GM12873 (cell line): ENCODE results near the gene WTAP.

Source experiments
- CTCF ChIP-seq: IDR thresholded peaks from 2 replicates; pipeline ENCODE4 v1.5.1; 2012; ENCODE audit warnings: low read depth, mild to moderate bottlenecking, moderate library complexity, low read length, control low read depth; ENCODE audit not compliant: insufficient read depth; ENCODE audit errors: missing control alignments

WTAP gene

GRCh38 chr6:159682295-159682694, 45.0 kb upstream of the WTAP start:
- no peak for TF ChIP-seq CTCF

- TF ChIP-seq CTCF = no peak
These were observed 44.5 kb upstream of the WTAP start for GRCh38 chr6:159682810-159683209.

GRCh38 chr6:159684013-159684304, 43.3 kb upstream of the WTAP start:
- TF ChIP-seq CTCF = no peak

GRCh38 chr6:159686040-159686439, 41.3 kb upstream of the WTAP start:
- no peak for TF ChIP-seq CTCF

- no peak for TF ChIP-seq CTCF
These were observed 40.6 kb upstream of the WTAP start for GRCh38 chr6:159686703-159687102.

GRCh38 chr6:159687341-159687740, 40.0 kb upstream of the WTAP start:
- no peak for TF ChIP-seq CTCF

GRCh38 chr6:159688266-159688905, 38.9 kb upstream of the WTAP start:
- TF ChIP-seq CTCF = no peak

GRCh38 chr6:159689001-159689400, 38.3 kb upstream of the WTAP start:
- TF ChIP-seq CTCF = no peak
